LNCaP clone FGC (cell line): ENCODE measurements around the gene SMG7.

Experiments used
- DNase-seq: peaks from one replicate; pipeline ENCODE4 v3.0.0-alpha.2; 2011; ENCODE audit warnings: low read depth
- H3K4me3 ChIP-seq: 2 replicates; pipeline ENCODE4 v1.5.1; 2011; ENCODE audit warnings: mild to moderate bottlenecking, low read depth, low read length, control low read depth
- CTCF ChIP-seq: IDR thresholded peaks from 2 replicates; pipeline ENCODE4 v1.5.1; 2012; ENCODE audit warnings: mild to moderate bottlenecking; ENCODE audit not compliant: control insufficient read depth, insufficient read depth; ENCODE audit errors: extremely low read depth

Gene SMG7

GRCh38 chr1:183487674-183488442 is 15.6 kb downstream of the SMG7 start:
- no peak for TF ChIP-seq CTCF
- DNase-seq = no peak
- no peak overlapping the region for H3K4me3 ChIP-seq

- TF ChIP-seq CTCF = no peak
- no peak overlapping the region for H3K4me3 ChIP-seq
- DNase-seq = no peak
Measured at GRCh38 chr1:183490932-183491331, 18.6 kb downstream of the SMG7 start.

GRCh38 chr1:183493540-183494245 is 21.4 kb downstream of the SMG7 start:
- no peak for TF ChIP-seq CTCF
- DNase-seq = no peak
- no peak overlapping the region for H3K4me3 ChIP-seq

- TF ChIP-seq CTCF = no peak
- DNase-seq = no peak
- H3K4me3 ChIP-seq = no peak overlapping the region
Measured at GRCh38 chr1:183495420-183495819, 23.1 kb downstream of the SMG7 start.

- no peak overlapping the region for H3K4me3 ChIP-seq
- TF ChIP-seq CTCF = no peak
- DNase-seq = no peak
Measured at GRCh38 chr1:183497218-183497617, 24.9 kb downstream of the SMG7 start.

GRCh38 chr1:183498342-183498991 is 26.2 kb downstream of the SMG7 start:
- DNase-seq = no peak
- no peak for TF ChIP-seq CTCF

More at GRCh38 chr1:183498342-183498991, 26.2 kb downstream of the SMG7 start:
- no peak overlapping the region for H3K4me3 ChIP-seq
